H1 (cell line): Measurements from ENCODE around the gene TOMM7.

ENCODE experiments used
- ATF3 ChIP-seq: IDR thresholded peaks from 2 replicates; pipeline ENCODE4 v1.6.1; 2011; ENCODE audit warnings: low read depth, mild to moderate bottlenecking, low read length; ENCODE audit not compliant: insufficient read depth
- CTCF ChIP-seq, 3 experiments: IDR thresholded peaks; 1 replicate in 2 of 3; 2 replicates in 1 of 3; pipeline versions ENCODE4 v1.5.1 to v1.6.1; 2011; ENCODE audit warnings: low read length in 3 of 3, mild to moderate bottlenecking in 3 of 3, inconsistent platforms in 2 of 3, low read depth in 1 of 3, moderate library complexity in 1 of 3; ENCODE audit not compliant: insufficient read depth in 1 of 3; ENCODE audit errors: control extremely low read depth in 1 of 3
- EZH2 ChIP-seq: fragments of 200-600 bp; sonication (generic); IDR thresholded peaks from 2 replicates; pipeline ENCODE4 v1.7.1; 2012; ENCODE audit warnings: low read depth, mild to moderate bottlenecking, moderate library complexity, low read length, inconsistent platforms; ENCODE audit not compliant: severe bottlenecking
- GABPA ChIP-seq: IDR thresholded peaks from 2 replicates; pipeline ENCODE4 v1.6.1; 2011; ENCODE audit warnings: mild to moderate bottlenecking, low read length, moderate library complexity, borderline replicate concordance; ENCODE audit not compliant: insufficient read depth
- RBBP5 ChIP-seq: IDR thresholded peaks from 2 replicates; pipeline ENCODE4 v1.7.1; 2012; ENCODE audit warnings: low read depth, mild to moderate bottlenecking, inconsistent platforms, low read length, moderate library complexity, borderline replicate concordance
- SP2 ChIP-seq: IDR thresholded peaks from 2 replicates; pipeline ENCODE4 v1.6.1; 2012; ENCODE audit warnings: mild to moderate bottlenecking, low read length, inconsistent platforms
- SP4 ChIP-seq: IDR thresholded peaks from 2 replicates; pipeline ENCODE4 v1.6.1; 2012; ENCODE audit warnings: low read length, inconsistent platforms
- SRF ChIP-seq: IDR thresholded peaks from 2 replicates; pipeline ENCODE4 v1.6.1; 2011; ENCODE audit warnings: mild to moderate bottlenecking, low read depth, low read length, moderate library complexity
- ZNF274 ChIP-seq: IDR thresholded peaks from 2 replicates; pipeline ENCODE4 v1.7.0; 2012; ENCODE audit warnings: low read length, borderline replicate concordance; ENCODE audit errors: extremely low read depth

DNA sequence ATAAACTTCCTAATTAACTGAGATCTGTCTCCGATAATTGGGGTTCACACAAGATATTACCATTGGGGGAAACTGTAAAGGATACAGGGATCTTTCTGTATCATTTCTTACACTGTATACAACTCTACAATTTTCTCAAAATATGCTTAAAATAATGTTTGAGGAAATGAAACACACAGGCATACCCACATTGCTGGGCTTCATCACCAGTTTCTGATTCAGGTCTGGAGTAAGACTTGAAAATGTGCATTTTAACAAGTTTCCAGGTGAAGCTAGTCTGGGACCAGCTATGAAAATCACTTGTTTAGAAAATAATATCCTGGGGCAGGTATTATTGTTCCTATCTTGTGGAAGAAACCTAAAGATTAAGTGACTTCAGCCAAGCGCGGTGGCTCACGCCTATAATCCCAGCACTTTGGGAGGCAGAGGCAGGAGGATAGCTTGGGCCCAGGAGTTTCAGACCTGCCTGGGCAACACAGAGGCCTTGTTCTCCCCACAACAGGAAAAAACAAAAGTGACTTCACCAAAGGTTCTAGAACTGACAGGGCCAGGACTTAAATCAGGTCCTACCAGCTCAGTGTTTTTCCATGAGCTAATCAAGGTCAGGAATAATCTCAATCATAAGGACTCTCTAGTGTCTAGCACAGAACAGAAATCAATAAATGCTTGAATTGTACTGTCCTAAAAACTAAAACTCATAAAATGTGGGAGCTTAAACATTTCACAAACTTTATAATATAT, 12.6 kb downstream of the TOMM7 start:
- TF ChIP-seq RBBP5 (no peak), SRF (no peak), ATF3 (no peak), ZNF274 (no peak), GABPA (no peak), EZH2 (no peak), CTCF (IDR thresholded peaks at IDR 0.05; ENCODE audit: control extremely low read depth in 1 of 3, insufficient read depth in 1 of 3, low read depth in 1 of 3, low read length in 3 of 3) (no peak), SP4 (no peak), SP2 (no peak)
